ENCODE measurements around the gene FIGNL2.

Gene FIGNL2

GRCh38 chr12:51779876-51780275 lies 68.6 kb downstream of the FIGNL2 start:
- TF ChIP-seq POLR2A (IDR thresholded peaks at IDR 0.05; ENCODE audit: low read length): no peak
- no peak for TF ChIP-seq GATA1 (IDR thresholded peaks at IDR 0.05; ENCODE audit: low read depth, low read length)
- no peak for DNase-seq

GRCh38 chr12:51777973-51778372 lies 70.5 kb downstream of the FIGNL2 start:
- no peak for DNase-seq
- no peak for TF ChIP-seq GATA1 (IDR thresholded peaks at IDR 0.05; ENCODE audit: low read depth, low read length)
- TF ChIP-seq POLR2A (IDR thresholded peaks at IDR 0.05; ENCODE audit: low read length): no peak

GRCh38 chr12:51777457-51777856 lies 71.1 kb downstream of the FIGNL2 start:
- no peak for TF ChIP-seq GATA1 (IDR thresholded peaks at IDR 0.05; ENCODE audit: low read depth, low read length)
- DNase-seq: no peak

- no peak for DNase-seq
- TF ChIP-seq GATA1 (IDR thresholded peaks at IDR 0.05; ENCODE audit: low read depth, low read length) (no peak), POLR2A (IDR thresholded peaks at IDR 0.05; ENCODE audit: low read length) (no peak)
Observed at GRCh38 chr12:51774933-51775332, 73.6 kb downstream of the FIGNL2 start.

- TF ChIP-seq GATA1 (IDR thresholded peaks at IDR 0.05; ENCODE audit: low read depth, low read length): no peak
- no peak for TF ChIP-seq POLR2A (IDR thresholded peaks at IDR 0.05; ENCODE audit: low read length)
Observed at GRCh38 chr12:51773145-51773869, 75.2 kb downstream of the FIGNL2 start.

GRCh38 chr12:51771008-51771407 lies 77.5 kb downstream of the FIGNL2 start:
- DNase-seq: no peak
- TF ChIP-seq POLR2A (IDR thresholded peaks at IDR 0.05; ENCODE audit: low read length) (no peak), GATA1 (IDR thresholded peaks at IDR 0.05; ENCODE audit: low read depth, low read length) (no peak)

More at GRCh38 chr12:51773145-51773869, 75.2 kb downstream of the FIGNL2 start:
- DNase-seq: no peak

All from erythroblast (primary cell).